HG03139 (cell line): ENCODE data around the gene CCDC169.
"Not testable (repeated sequence)": the region's sequence is repeated elsewhere in the genome, so short reads cannot be mapped to it uniquely, and the experiment has no call there.

Source experiments
- ATAC-seq: cut with Tn5 transposase; IDR thresholded peaks from one replicate; pipeline ENCODE4 v1.9.1; 2021; ENCODE audit not compliant: unreplicated experiment

The CCDC169 gene

DNA sequence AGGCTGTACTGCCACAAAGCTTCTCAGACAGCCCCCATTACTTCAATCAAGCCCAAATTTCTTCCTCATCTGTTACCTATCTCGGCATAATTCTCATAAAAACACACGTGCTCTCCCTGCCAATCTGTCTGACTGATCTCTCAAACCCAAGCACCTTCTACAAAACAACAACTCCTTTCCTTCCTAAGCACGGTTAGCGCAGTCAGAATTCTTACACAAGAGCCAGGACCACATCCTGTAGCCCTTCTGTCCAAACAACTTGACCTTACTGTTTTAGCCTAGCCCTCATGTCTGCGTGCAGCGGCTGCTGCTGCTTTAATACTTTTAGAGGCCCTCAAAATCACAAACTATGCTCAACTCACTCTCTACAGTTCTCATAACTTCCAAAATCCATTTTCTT, 22.2 kb upstream of the CCDC169 start:
- ATAC-seq: not testable (repeated sequence)

DNA sequence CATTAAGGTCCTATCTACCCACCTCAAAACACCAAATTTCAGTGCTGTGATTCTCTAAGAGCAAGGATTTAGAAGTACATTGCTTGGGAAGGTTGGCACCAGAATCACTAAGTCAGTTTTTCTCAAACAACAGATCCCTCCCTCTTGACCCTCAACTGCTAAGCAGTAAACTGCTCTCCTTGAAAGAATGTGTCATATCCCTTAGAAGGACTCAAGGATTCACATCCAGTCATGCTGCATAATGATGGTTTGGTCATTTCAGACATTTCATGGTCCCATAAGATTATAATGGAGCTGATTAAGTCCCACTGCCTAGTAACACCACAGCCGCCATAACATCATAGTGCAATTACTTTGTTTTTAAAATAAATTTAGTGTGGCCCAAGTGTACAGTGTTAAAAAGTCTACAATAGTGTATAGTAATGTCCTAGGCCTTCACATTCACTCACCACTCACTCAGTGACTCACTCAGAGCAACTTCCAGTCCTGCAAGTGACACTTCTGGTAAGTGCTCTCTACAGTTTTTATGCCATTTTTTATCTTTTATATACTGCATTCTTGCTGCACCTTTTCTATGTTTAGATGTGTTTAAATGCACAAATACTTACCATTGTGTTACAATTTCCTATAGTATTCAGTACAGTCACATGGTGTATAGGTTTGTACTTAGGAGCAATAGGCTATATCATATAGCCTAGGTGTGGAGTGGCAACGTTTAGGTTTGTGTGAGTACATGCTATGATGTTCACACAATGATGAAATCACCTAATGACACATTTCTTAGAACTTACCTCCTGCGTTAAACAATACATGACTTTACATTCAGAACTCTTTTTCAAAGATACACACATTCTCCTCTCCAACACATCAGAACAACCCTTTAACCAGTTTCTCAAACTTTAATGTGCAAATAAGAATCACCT, 15.7 kb upstream of the CCDC169 start:
- ATAC-seq: no peak

DNA sequence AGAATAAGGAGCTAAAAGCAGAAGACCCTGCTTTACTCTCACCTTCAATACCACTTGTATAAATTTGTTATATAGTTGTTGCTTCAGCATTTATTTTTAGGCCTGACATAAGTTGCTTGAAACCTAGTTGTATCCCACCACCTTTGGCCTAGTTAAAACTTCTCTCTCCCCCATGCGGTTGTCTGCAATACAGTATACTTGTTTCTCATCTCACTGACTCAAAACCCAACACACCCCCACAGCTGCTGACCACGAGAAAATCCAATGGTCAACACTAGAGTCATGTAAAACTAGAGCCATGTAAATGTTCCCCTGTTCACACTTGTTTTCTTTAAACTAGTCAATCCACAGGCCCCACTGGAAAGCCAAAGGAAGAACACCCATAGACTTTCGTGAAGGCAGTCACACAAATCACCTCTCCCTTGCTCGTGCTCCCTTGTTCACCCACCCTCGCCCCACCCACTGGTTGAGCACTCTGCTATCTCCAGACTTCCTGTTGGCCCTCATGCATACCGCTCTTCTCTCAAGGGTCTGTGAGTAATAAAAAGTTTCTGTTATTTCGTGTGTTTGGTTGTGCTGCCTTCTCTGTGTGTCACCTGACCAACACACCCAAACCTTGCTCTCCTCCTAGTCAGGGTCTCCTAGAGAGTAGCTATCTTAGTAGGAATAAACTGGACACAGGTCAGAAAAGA, 12.9 kb upstream of the CCDC169 start:
- ATAC-seq: no peak

DNA sequence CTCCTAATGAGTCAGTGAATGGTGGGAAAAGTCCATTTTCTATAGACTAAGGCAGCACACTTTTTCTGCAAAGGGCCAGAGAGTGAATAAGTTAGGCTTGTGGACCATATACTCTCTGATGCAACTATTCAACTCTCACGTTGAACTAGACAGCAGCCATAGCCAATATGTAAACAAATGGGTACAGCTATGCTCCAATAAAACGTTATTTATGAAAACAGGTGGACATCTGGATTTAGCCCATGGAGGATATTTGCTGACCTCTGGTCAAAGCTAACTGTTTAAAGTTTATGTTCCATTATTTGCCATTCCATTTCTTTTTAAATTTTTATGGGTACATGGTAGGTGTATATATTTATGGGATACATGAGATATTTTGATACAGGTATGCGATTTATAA, 4.7 kb upstream of the CCDC169 start:
- no peak for ATAC-seq

DNA sequence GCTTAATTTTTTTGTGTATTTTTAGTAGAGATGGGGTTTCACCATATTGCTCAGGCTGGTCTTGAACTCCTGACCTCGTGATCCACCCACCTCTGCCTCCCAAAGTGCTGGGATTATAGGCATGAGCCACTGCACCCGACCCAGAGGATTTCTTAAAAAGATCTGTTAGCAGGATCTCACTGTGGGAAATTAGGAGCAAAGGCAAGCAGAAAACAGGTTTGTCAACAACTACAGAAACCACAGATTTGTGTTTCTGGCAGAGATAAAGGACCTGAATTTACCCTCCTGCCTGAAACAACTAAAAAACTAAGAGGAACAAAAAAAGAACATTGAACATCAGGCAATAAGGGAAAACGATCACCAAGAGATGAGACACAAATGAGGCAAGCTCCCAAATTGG, 1.9 kb upstream of the CCDC169 start:
- ATAC-seq: not testable (repeated sequence)

DNA sequence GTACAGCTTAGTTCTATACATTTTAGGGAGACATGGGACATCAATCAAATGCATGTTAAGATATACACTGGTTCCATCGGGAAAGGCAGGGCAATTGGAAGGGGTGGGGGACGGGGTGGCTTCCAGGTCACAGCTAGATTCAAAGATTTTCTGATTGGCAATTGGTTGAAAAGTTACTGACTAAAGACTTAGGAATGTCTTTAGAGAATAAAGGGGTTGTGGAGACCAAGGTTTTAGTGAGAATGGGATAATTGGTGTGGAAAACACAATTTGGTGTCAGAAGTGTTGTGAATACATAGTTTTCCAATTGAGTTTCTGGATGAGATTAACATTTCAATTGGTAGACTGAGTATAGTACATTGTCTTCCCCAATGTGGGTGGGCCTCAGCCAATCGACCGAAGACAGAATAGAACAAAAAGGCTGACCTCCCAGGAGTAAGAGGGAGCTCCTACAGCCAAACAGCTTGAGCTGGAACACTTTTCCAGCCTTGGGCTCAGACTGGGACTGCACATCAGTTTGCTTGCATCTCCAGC, 988 bp upstream of the CCDC169 start:
- ATAC-seq: no peak

DNA sequence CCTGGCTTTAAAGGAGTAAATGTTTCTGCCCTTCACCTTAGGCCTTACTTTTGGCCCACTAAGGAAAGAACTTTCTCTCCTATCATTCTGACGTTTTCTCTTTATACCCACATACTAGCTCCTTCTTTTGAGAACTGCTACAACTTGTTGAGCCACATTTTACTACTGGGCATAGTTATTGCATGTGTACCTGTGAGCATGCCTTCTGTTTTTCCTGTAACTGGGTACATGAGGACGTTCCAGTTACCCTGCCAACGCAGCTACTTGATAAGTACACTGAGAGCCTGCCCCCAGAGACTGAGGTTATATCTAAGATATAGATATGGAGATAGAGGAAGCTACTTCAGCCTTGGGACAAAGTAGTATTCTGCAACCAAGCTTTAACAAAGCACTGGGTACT, 3.5 kb downstream of the CCDC169 start:
- ATAC-seq: no peak

DNA sequence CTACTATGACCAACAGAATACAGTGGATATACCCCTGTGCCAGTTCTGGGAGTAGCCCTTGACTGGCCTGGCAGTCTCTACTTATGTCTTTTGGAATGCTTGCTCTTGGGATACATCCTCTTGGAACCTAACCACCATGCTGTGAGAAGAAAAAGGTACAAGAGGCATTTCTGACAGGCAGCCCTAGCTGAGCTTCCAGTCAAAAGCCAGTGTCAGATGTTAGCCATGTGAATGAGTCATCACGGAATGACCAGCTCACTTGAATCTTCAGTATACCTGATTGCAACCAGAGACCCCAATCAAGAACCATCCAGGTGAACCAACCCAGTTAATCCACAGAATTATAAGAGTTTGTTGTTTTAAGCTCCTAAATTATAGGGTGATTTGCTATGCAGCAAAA, 4.1 kb downstream of the CCDC169 start:
- no peak for ATAC-seq

DNA sequence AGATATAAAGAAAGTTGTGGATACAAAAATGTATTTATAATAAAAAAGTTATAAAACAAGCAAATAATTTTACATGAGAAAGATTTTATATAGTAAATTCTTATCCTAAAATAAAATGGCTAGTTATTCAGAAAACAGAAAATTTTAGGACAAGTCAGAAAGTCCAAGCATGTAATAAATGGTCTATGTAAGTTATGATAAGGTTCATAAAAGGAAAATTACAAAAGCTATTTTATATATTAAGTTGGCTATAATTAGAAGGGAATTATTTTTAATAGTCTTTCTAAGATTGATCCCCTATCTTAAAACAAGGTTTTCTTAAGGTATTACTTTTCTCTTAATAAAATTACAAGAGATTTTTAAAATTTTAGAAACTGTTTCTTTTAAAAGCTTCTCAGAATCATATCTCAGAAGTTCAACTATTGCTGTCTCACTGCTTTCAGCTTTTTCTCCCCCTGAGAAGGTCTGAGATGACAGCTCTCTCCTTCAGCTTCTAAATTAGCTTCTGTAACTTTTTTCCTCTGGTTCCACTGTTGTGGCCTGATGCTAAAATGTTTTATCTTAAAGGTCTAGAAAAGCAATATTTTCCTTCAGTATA, 8.7 kb downstream of the CCDC169 start:
- ATAC-seq: no peak

DNA sequence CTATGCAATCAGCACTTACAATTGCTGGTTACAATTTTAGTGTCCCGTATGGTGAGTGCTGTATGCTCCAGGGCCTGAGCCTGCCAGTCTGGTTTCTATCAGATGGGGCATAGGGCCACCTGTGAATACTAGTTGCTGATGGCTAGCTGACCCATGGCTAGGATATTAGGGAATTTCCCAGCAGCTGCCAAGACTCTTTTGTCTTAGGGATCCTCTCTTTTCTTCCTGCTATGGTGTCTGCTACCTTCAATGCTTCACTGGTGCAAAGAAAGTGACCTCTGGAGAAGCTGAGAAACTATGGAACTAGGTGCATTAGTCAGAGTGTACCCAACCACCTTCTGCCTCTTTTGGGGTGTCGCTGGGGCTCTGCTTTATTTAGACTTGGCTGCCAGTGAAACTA, 11.6 kb downstream of the CCDC169 start:
- no peak for ATAC-seq

DNA sequence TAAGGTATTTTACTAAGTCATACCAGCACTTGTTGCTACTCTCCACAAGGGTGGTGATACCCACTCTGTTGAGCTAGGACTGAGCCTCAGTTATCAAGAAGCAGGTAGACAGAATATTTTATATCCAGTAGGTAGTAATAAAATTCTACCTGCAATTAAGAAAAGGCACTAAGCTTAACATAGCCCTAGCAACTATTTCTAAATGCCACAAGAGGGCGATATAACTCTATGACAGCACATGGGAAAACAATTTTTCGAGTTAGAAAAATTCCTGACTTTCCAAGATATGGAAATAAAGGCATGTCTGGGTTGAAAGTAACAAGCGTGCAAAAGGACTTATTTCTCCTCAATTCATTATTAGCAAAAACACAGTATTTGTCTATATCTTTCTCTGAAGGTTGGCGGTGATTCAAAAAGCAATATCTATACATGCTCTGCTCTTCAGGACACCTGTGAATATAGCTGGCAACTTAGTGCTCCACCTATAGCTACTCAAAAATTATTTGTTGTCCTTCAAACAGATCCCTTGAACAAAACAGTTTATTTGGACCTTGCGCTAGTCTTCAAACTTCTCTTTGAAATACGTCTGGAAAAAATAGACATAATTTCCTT, 14.7 kb downstream of the CCDC169 start:
- ATAC-seq: no peak

DNA sequence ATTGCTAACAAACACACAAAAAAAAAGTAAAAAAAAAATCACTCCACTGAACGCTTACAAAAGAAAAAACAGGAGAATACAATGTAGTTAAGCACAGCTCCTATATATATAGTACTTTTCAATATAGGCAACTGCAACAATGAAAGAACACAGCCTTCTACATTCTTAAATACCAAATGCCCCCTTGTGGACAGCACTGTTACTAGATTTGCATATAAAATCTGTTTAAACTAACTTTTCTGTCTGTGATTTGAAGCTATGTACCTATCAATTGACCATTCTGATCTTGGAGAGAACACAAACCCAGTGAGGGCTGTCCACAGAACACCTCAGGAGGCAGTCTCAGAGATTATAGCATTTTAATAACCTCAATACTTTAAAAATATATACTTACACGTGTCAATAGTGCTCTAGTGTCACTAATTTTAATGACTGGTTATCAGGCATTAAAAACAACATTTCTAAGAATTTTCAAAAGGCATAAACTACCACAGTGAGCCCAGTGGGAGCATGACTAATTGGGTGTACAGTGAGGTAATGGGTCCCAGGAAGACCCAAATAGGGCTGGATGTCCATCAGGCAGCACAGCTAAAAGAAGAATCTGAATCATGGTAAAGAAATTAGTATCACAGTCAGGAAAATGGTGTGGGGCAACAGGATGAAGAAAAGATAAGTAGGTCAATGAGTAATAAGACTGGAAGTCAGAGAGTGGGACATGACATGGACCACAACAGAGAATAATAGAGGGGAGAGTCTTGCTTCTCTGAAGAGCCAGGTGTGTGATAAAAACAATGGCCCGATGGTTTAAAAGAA, 22.2 kb downstream of the CCDC169 start:
- no peak for ATAC-seq

DNA sequence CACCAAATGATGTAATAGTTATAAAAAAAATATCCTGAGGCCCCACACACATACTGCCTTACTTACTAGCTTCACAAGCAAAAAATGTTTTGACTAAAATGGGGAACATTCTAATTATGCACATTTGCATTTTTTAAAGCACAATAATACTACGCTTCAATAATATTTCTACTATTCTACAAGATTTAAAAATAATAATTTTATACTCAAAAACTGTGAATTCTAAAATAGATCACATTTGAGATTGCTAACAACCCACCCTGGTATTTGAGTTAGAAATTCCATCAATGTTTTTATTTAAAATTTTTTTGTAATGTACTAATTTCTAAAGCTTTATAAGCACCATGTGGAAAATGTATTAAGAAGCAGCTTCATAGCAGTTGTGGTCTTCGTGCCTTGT, 24.2 kb downstream of the CCDC169 start:
- no peak for ATAC-seq

DNA sequence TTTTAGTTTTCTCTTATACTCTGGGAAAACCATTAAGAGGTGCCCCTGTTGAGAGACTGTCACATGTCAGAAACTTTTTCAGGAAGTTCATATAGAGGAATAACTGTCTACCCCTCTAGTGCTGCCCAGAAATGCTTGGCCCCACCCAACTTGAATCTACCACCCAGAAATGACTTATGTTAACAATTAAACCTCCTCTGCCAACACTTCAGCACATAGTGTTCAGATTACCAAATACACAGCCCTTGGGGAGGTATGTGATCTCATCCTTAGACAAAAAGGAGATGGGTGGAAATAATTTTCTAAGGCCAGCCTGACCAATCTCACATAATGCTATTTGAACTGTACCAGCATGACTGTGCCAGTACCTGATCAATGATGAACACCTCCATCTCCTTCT, 35.6 kb downstream of the CCDC169 start:
- ATAC-seq: no peak

DNA sequence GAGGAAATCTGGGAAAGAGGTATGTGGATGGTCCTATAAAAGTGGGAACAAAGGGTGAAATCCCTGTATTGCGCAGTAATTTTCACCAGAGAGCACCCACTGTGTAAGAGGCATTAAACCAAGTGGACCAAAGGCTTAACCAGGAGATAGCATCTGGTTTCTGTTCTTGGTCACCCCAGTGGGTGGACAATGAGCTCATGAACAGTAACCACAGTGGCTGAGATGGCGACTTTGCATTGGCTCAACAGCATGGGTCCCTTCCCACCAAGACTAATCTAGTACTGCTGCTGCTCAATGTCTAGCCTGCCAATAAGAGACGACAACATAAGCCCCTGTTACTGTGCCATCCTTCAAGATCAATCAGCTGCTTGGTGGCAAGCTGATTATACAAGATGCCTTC, 36.6 kb downstream of the CCDC169 start:
- no peak for ATAC-seq

DNA sequence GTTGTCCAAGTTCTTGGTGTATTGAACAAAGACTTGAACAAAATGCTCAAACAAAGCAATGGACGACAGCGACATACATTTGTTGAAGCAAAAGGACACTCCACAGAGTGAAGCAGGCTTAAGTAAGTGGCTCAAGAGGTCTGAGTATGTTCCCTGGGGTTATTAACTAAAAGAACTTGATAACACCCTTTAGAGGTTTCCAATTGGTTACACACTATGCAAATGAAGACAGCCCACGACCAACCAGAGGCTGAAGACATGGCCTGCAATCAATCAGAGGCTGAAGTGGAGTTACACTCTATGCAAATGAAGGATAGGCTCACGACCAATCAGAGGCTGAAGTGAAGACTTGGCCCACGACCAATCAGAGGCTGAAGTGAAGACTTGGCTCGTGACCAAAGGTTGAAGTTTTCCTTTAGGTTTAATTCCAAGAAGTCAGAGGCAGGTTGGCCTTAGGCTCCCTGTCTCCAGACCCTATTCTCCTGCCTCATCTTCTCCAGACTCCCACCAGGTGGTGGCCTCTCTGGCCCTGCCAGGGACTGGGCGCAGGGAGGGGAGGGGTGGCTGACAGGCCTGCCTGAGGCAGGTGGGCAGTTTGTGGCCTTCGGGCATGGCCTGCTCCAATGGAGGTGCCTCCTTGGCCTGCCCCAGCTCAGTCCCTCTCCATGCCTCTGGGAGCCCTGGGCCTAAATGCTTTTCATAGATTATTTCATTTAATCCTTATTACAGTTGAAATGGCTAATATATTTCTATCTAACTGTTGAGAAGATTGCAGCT, 38.1 kb downstream of the CCDC169 start:
- ATAC-seq: no peak

DNA sequence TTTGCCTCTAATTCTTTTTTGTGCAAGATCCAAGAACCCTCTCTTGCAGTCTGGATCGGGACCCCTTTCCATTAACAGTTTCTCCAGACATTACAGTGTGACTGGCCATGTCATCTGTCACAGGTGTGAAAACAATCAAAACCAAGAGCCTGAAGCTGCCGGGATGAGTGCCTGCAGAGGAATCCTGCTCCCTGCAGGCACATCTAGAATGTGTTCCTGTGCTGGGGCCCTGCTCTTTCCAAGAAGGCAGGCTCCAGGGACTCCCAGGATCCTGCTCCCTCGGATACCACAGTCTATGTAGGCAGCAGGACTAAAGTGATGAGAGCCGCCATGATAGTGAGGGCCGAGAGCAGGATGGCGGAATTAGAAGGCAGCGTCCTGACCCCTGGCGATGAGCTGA, 38.8 kb downstream of the CCDC169 start:
- ATAC-seq: no peak

DNA sequence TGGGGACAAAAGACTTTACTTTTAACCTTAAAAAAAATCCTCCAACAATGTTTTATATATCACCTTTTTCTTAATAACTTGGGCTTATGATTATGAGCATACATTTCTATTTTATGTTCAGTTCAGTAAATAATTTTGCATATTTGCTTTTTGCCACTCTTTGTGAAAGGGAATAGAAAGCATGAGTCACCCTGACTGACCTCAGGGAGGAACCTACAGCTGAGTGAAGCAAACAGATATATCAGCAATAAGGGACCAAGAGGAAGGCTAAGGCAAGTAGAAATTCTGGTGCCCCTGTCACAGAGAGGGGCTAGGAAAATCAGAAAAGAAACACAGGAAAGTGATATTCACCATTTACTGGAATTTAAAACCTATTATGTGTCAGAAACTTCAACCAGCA, 46.1 kb downstream of the CCDC169 start:
- no peak for ATAC-seq

DNA sequence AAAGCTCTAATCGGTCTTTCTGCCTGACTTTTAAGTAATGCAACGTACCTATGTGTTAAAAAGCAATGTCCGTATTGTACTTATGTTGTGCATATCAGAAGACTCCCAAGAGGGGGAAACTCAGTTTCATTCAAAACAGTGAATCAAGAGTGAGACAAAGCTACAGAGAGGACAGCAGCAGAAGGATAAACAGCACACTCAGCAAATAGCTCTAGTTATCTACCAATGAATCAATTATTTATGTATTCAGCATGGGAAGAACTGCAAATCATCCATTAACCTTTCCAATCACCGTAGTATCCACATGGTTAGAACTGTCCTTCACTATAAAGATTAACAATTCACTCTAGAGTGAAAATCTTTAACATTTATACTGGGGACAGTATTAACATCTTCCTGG, 46.6 kb downstream of the CCDC169 start:
- ATAC-seq: no peak

DNA sequence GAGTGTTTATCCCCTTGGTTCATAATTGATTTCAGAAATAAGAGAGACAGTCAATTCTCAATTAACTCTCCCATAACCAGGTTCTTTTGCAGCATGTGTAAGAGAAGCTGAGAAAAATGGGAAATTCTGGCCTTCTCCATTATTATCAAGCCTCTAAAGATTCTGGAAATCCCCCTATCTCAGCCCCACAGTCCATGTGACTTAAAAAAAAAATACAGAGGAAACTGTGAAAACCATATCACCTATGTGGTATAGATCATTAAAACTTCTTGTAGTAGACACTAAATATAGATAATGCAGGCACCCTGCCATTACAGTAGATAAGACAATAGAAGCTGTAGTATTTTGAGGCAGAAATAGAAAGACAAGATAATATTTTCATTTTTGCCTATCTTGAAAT, 48.9 kb downstream of the CCDC169 start:
- ATAC-seq: no peak
